Effector memory CD8-positive, alpha-beta T cell (primary cell): ENCODE data around the gene FGD3.

Source experiments
- ATAC-seq: fragments of 150-1000 bp; cut with Tn5 transposase; replicated peaks from 2 replicates; pipeline ENCODE4 v1.10.0; 2021; ENCODE audit warnings: mild to moderate bottlenecking, moderate library complexity
- DNase-seq, 3 experiments: peaks; one replicate each; pipeline ENCODE4 v3.0.0; 2021
- H3K27ac Mint-ChIP-seq, 2 donors: one replicate each; pipeline ENCODE4 v1.8.0; 2022; ENCODE audit warnings: mild to moderate bottlenecking in 2 of 2, mixed read lengths in 2 of 2, moderate library complexity in 2 of 2
- H3K27me3 Mint-ChIP-seq, 2 donors: one replicate each; pipeline ENCODE4 v1.8.0; 2022; ENCODE audit warnings: mixed read lengths in 2 of 2
- H3K36me3 Mint-ChIP-seq: one replicate; pipeline ENCODE4 v1.8.0; 2022; ENCODE audit warnings: mild to moderate bottlenecking, moderate library complexity, mixed read lengths; ENCODE audit not compliant: insufficient read depth
- H3K4me1 Mint-ChIP-seq, 2 donors: one replicate each; pipeline ENCODE4 v1.8.0; 2022; ENCODE audit warnings: low read depth in 2 of 2, mixed read lengths in 2 of 2
- H3K4me3 Mint-ChIP-seq, 2 donors: one replicate each; pipeline ENCODE4 v1.8.0; 2022; ENCODE audit warnings: mild to moderate bottlenecking in 2 of 2, mixed read lengths in 2 of 2, moderate library complexity in 2 of 2
- H3K9me3 Mint-ChIP-seq, 2 donors: one replicate each; pipeline ENCODE4 v1.8.0; 2022; ENCODE audit warnings: mixed read lengths in 2 of 2

Gene FGD3

DNA sequence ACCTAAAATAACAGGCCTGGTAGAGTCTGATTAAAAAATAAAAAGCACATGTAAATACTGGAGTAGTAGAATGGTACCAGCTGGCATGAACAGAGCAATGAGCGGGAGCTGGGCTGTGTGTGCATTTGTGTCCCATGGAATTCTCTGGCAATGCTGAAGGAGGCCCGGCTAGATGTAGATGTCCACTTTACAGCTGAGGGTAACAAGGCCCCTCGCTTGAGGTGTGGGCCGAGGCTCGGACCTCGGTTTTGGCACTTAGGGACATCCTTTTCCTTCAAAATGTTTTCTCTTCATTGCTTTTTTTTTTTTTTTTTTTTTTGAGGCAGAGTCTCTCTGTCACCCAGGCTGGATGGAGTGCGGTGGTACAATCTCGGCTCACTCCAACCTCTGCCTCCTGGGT is 1.5 kb upstream of the FGD3 start:
- peak overlapping the region; percentile 24 to 47 for H3K4me3 Mint-ChIP-seq

DNA sequence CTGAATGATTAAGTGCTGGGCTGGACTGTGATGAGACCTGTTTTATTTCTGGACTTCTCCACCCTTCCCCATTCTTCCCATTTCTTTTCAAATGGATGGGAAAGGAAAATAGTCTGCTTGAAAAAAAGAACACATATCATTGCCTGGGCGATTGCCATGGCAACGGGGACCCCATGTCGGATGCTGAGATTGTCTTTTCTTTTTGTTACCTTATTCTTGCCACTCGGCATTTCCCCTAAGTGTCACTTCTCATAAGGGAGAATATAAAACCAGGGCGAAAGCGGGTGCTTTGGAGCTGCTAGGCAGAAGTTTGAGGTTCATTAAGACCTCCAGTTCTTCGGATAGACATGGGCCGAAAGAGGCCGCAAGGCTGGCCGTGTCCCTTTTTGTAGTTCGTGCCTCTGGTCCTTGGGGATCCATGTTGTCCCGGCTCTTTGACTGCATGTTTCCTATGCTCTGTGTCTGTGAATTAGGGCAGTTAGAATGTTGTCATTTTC is 763 bp downstream of the FGD3 start:
- peaks cover 5% of the 10 kb centered on the region for H3K36me3 Mint-ChIP-seq
- H3K4me1 Mint-ChIP-seq = peaks cover 43 to 44% of the 10 kb centered on the region in 2 donors
- H3K27me3 Mint-ChIP-seq = no peaks in the 10 kb centered on the region
- DNase-seq = no peak
- H3K4me3 Mint-ChIP-seq = peak overlapping the region; percentile 28 to 59
- no peak for ATAC-seq
- peaks cover 0 to 2% of the 10 kb centered on the region in 2 donors for H3K9me3 Mint-ChIP-seq
- H3K27ac Mint-ChIP-seq = peak overlapping the region; percentile 70 to 89

More for the DNA sequence above, 1.5 kb upstream of the FGD3 start:
- H3K27me3 Mint-ChIP-seq = peaks cover 1 to 4% of the 10 kb centered on the region in 2 donors
- ATAC-seq (no peak), DNase-seq (no peak)
- H3K36me3 Mint-ChIP-seq = peaks cover 8% of the 10 kb centered on the region
- H3K9me3 Mint-ChIP-seq = peaks cover 0 to 2% of the 10 kb centered on the region in 2 donors
- no peak overlapping the region for H3K27ac Mint-ChIP-seq
- H3K4me1 Mint-ChIP-seq = peaks cover 34 to 36% of the 10 kb centered on the region in 2 donors

DNA sequence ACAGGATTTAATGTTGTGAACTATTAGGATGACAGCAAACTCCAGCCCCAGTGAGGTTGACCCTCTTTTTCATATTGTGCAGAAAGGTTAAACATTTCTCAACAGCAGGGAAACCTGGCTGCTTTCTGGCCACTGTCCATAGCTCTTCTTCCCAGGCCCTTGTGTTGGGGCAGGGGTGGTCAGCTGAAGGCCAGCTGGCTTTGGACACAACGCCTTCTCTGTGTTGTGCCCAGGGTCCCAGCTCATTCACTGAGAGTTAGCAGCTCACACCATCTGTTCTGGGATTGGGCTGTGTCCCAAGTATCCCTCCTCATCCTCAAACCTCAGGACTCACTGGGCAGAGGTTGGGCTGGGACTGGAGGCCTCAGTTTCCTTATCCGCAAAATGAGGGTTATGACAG is 1.3 kb downstream of the FGD3 start:
- Mint-ChIP-seq H3K27ac (peak overlapping the region; percentile 70 to 89), H3K4me3 (peak overlapping the region; percentile 28 to 59), H3K9me3 (peaks cover 0 to 2% of the 10 kb centered on the region in 2 donors), H3K27me3 (no peaks in the 10 kb centered on the region), H3K4me1 (peaks cover 43 to 47% of the 10 kb centered on the region in 2 donors), H3K36me3 (peaks cover 5% of the 10 kb centered on the region)
- DNase-seq = no peak
- no peak for ATAC-seq

- Mint-ChIP-seq H3K27me3 (no peaks in the 10 kb centered on the region), H3K4me3 (peak overlapping the region; percentile 28 to 59), H3K27ac (peak overlapping the region; percentile 89 to 91), H3K36me3 (peaks cover 10% of the 10 kb centered on the region), H3K9me3 (peaks cover 0 to 2% of the 10 kb centered on the region in 2 donors), H3K4me1 (peaks cover 51 to 55% of the 10 kb centered on the region in 2 donors)
- ATAC-seq (no peak), DNase-seq (no peak)
Observed at GRCh38 chr9:92949266-92949982, 2.1 kb downstream of the FGD3 start.

DNA sequence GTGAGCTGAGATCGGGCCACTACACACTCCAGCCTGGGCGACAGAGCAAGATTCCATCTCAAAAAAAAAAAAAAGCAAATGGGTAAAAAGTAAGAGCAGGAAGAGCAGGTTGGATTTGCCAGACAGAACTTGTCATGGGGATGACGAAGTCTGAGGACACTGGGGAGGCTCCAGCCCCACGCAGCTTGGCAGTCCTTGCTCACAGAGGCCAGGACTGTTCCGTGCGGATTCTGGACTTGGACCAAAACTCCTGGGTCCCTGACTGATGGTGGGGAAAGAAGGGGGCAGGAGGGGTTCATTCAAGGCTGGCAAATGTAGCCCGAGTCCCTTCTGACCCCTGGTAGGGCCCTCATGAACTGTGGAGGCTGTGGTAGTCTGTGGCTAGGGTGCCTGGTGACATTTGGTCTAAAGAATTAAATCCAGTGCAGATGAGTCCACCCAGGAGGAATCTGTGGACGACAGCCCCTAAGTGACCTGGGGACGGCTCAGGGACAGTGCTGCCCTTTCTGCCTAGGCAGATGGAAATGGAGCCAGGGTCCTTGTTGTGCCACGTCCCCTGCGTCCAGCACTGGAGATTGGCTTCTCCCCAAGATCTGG is 3.1 kb downstream of the FGD3 start:
- H3K9me3 Mint-ChIP-seq = peaks cover 0 to 2% of the 10 kb centered on the region in 2 donors
- peaks cover 10% of the 10 kb centered on the region for H3K36me3 Mint-ChIP-seq
- peaks cover 56 to 61% of the 10 kb centered on the region in 2 donors for H3K4me1 Mint-ChIP-seq
- no peaks in the 10 kb centered on the region for H3K27me3 Mint-ChIP-seq
- H3K27ac Mint-ChIP-seq = peak overlapping the region; percentile 89 to 91
- DNase-seq (no peak), ATAC-seq (no peak)
- peak overlapping the region; percentile 28 to 59 for H3K4me3 Mint-ChIP-seq

DNA sequence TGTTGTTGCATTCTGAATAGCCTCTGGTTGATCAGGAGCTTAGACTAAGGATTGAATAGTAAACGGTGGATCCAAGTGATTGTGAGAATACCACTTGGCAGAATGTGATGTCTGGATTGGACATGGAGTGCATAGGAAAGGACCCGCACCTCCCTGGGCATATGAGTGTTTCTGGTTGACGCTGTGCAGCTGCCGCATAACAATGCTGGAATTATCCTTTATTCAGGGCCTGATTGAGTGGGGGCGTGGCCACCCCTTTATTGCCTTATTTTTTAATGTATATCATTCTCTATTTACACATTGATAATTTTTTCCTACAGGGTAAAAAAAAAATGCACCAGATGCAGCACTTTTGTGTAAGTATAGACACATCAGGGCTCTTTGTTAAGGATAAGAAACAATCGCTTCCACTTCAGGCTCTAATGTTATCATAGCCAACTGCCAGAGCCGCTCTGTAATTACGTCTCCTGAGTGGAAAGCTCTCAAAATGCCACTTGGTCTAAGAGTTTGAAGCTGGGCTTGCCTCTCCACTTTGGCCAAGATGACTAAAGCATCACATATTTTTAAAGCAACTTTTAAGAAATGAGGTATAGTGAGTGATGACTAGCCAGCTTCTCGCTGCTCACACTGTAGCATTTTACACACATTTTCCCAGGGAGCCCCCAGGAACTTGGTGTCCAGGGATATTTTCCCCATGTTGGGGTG is 5.7 kb downstream of the FGD3 start:
- peaks cover 55 to 60% of the 10 kb centered on the region in 2 donors for H3K4me1 Mint-ChIP-seq
- no peak for ATAC-seq
- H3K4me3 Mint-ChIP-seq = peak overlapping the region; percentile 83 to 84
- H3K27me3 Mint-ChIP-seq = no peaks in the 10 kb centered on the region
- H3K9me3 Mint-ChIP-seq = no peaks in the 10 kb centered on the region
- no peak for DNase-seq
- peak overlapping the region; percentile 93 to 96 for H3K27ac Mint-ChIP-seq
- peaks cover 5% of the 10 kb centered on the region for H3K36me3 Mint-ChIP-seq

- peak; percentile 95 for ATAC-seq
- H3K27ac Mint-ChIP-seq = peak overlapping the region; percentile 93 to 96
- peak overlapping the region; percentile 83 to 84 for H3K4me3 Mint-ChIP-seq
- H3K27me3 Mint-ChIP-seq = no peaks in the 10 kb centered on the region
- DNase-seq = peak; percentile 75 to 77 (median 76)
- peaks cover 5% of the 10 kb centered on the region for H3K36me3 Mint-ChIP-seq
- peaks cover 49 to 53% of the 10 kb centered on the region in 2 donors for H3K4me1 Mint-ChIP-seq
- H3K9me3 Mint-ChIP-seq = no peaks in the 10 kb centered on the region
Observed at GRCh38 chr9:92954049-92954861, 6.9 kb downstream of the FGD3 start.

GRCh38 chr9:92954886-92955285 is 7.6 kb downstream of the FGD3 start:
- Mint-ChIP-seq H3K27ac (peak overlapping the region; percentile 93 to 96), H3K4me1 (peaks cover 47 to 50% of the 10 kb centered on the region in 2 donors), H3K36me3 (peaks cover 5% of the 10 kb centered on the region)

DNA sequence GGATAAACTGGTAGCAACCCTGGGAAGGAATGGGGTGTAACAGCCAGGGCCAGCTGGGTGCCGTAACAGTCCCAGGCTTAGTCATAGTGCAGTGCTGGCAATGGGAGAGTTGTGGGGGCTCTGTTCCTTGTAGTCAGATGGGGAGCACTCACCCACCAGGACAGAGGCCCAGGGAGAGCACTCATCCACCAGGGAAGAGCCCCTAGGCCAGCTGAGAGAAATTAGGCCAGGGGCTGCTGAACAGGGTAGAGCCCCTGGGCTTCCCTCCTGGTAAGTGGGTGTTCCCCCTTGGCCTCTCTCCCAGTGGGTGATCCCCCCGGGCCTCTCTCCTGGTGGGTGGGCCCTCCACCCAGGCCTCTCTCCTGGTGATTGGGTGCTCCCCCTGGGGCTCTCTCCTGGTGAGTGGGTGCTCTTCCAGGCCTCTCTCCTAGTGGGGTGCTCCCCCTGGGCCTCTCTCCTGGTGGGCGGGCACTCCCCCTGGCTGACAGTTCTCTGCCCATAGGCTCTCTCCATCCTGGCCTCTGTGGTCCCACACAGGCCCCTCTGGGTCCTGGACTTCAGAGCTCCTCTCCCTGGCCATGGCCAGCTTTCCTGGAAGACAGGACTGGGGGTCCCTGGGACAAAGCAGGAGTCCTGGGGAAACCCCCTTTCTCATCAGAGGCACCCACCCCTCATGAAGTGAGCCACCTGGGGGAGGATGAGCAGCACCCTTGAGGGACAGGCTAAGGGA is 13.4 kb downstream of the FGD3 start:
- peak overlapping the region; percentile 27 to 65 for H3K4me3 Mint-ChIP-seq
- ATAC-seq = no peak
- H3K27ac Mint-ChIP-seq = peak overlapping the region; percentile 63 to 95
- peaks cover 20% of the 10 kb centered on the region for H3K36me3 Mint-ChIP-seq
- DNase-seq = no peak
- peaks cover 57 to 63% of the 10 kb centered on the region in 2 donors for H3K4me1 Mint-ChIP-seq
- H3K9me3 Mint-ChIP-seq = peaks cover 0 to 3% of the 10 kb centered on the region in 2 donors
- H3K27me3 Mint-ChIP-seq = no peaks in the 10 kb centered on the region

More at GRCh38 chr9:92954886-92955285, 7.6 kb downstream of the FGD3 start:
- Mint-ChIP-seq H3K27me3 (no peaks in the 10 kb centered on the region), H3K4me3 (peak overlapping the region; percentile 83 to 84), H3K9me3 (no peaks in the 10 kb centered on the region)
- ATAC-seq (no peak), DNase-seq (no peak)

- ATAC-seq = no peak
- Mint-ChIP-seq H3K27ac (peak overlapping the region; percentile 63 to 95), H3K9me3 (peaks cover 0 to 3% of the 10 kb centered on the region in 2 donors), H3K4me3 (peak overlapping the region; percentile 65 to 66), H3K27me3 (no peaks in the 10 kb centered on the region), H3K36me3 (peaks cover 28% of the 10 kb centered on the region), H3K4me1 (peaks cover 58 to 67% of the 10 kb centered on the region in 2 donors)
- no peak for DNase-seq
Observed at GRCh38 chr9:92961627-92962302, 14.4 kb downstream of the FGD3 start.

DNA sequence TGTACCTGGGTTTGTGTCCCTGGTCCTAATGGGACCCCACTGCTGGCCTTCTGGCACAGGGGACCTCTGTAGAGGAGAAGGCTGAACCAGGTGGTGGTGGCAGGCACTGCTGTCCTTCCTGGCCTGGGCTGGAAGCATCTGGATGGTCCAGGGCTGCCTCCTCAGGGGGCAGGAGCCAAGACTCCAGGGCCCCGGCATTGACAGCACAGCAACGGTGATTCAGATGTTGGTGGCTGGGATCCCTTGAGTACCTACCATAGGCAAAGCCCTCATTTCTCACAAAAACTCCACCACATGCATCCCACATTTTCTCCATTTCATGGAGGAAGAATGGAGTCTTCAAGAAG is 15.0 kb downstream of the FGD3 start:
- peaks cover 0 to 3% of the 10 kb centered on the region in 2 donors for H3K9me3 Mint-ChIP-seq
- H3K27ac Mint-ChIP-seq = peak overlapping the region; percentile 63 to 95
- DNase-seq (no peak), ATAC-seq (no peak)
- H3K36me3 Mint-ChIP-seq = peaks cover 33% of the 10 kb centered on the region
- peak overlapping the region; percentile 65 to 66 for H3K4me3 Mint-ChIP-seq
- H3K27me3 Mint-ChIP-seq = no peaks in the 10 kb centered on the region
- peaks cover 63 to 69% of the 10 kb centered on the region in 2 donors for H3K4me1 Mint-ChIP-seq

GRCh38 chr9:92962846-92963245 is 15.5 kb downstream of the FGD3 start:
- peaks cover 34% of the 10 kb centered on the region for H3K36me3 Mint-ChIP-seq
- peaks cover 0 to 3% of the 10 kb centered on the region in 2 donors for H3K9me3 Mint-ChIP-seq
- peak overlapping the region; percentile 95 to 99 for H3K27ac Mint-ChIP-seq
- ATAC-seq (no peak), DNase-seq (no peak)
- no peaks in the 10 kb centered on the region for H3K27me3 Mint-ChIP-seq
- H3K4me3 Mint-ChIP-seq = peak overlapping the region; percentile 65 to 66
- peaks cover 67 to 74% of the 10 kb centered on the region in 2 donors for H3K4me1 Mint-ChIP-seq
